Aorta (tissue), 5 donors: Measurements from ENCODE around the gene PHKA1. TPM values are rescaled to one million over a fixed set of nuclear protein-coding genes. Genes with fewer than 3 reads are reported as not detected.
"Not testable (repeated sequence)": the region's sequence is repeated elsewhere in the genome, so short reads cannot be mapped to it uniquely, and the experiment has no call there.

Experiments used
- ATAC-seq: fragments of 200-7000 bp; cut with Tn5 transposase; one replicate; pipeline ENCODE4 v1.9.1; 2022; ENCODE audit warnings: moderate library complexity; ENCODE audit not compliant: low FRiP score
- DNase-seq, 2 donors: peaks; one replicate each; pipeline ENCODE4 v3.0.0-alpha.2; 2020
- H3K27ac ChIP-seq, 2 donors: one replicate each; pipeline ENCODE4 v1.5.1; 2013; ENCODE audit warnings: low read length in 2 of 2, mild to moderate bottlenecking in 2 of 2, moderate library complexity in 2 of 2, control low read depth in 1 of 2, inconsistent platforms in 1 of 2, low read depth in 1 of 2
- H3K27me3 ChIP-seq, 2 donors: one replicate each; pipeline ENCODE4 v1.6.1; 2013; ENCODE audit warnings: control low read depth in 1 of 2, low read length in 1 of 2, mild to moderate bottlenecking in 1 of 2, moderate library complexity in 1 of 2; ENCODE audit not compliant: insufficient read depth in 2 of 2, control insufficient read depth in 1 of 2
- H3K36me3 ChIP-seq, 2 donors: one replicate each; pipeline ENCODE4 v1.6.1; 2013; ENCODE audit warnings: control low read depth in 1 of 2, low read length in 1 of 2, mild to moderate bottlenecking in 1 of 2; ENCODE audit not compliant: insufficient read depth in 2 of 2, control insufficient read depth in 1 of 2
- H3K4me1 ChIP-seq, 2 donors: one replicate each; pipeline ENCODE4 v1.6.1; 2013; ENCODE audit warnings: low read length in 2 of 2, control low read depth in 1 of 2, mild to moderate bottlenecking in 1 of 2, moderate library complexity in 1 of 2; ENCODE audit not compliant: insufficient read depth in 2 of 2, control insufficient read depth in 1 of 2
- H3K4me3 ChIP-seq, 2 donors: one replicate each; pipeline ENCODE4 v1.5.1; 2013; ENCODE audit warnings: low read length in 2 of 2, control low read depth in 1 of 2, mild to moderate bottlenecking in 1 of 2
- H3K9me3 ChIP-seq: one replicate; pipeline ENCODE4 v1.6.1; 2013; ENCODE audit warnings: mild to moderate bottlenecking, low read length; ENCODE audit not compliant: control insufficient read depth
- WGBS, 2 donors: extraction: QIAGEN DNeasy Blood & Tissue Kit; methylation state at CpG; one replicate each; pipeline ENCODE4 v1.1.7; 2013; 5-methylcytosine and 5-hydroxymethylcytosine counted together
- intact Hi-C, 2 donors: fragments of 100-400 bp; cut with DNase I; formaldehyde crosslinking; loops; one replicate each; pipeline versions ENCODE4 v1.14.2 to v1.15.0; 2022
- polyA plus RNA-seq, 2 donors: library from polyadenylated mRNA; stranded (reverse); fragments of 200-250 nt; gene quantifications; one replicate each; pipeline ENCODE4 v1.2.3, GENCODE V29; 2013
- total RNA-seq, 2 donors: library from RNA; stranded (reverse); fragmentation: NEBNext Ultra II Directional; extraction: Animal tissue kit (Norgen Biotek cat#: 25700); gene quantifications; one replicate each; pipeline ENCODE4 v1.2.1, GENCODE V29; 2021
- donor health status: healthy with polysubstance abuse.
- donor health status: Bipolar disorder and iron deficiency.
- donor health status: DM: no; HTN: no; CAD: no.
- donor health status: DM: no; HTN: no; CAD: no.
- donor health status: DM: yes; HTN: yes; CAD: no.

PHKA1 gene
- total and polyA plus RNA-seq, 4 donors = 3.0 to 10.6 (median 9.2) TPM

DNA sequence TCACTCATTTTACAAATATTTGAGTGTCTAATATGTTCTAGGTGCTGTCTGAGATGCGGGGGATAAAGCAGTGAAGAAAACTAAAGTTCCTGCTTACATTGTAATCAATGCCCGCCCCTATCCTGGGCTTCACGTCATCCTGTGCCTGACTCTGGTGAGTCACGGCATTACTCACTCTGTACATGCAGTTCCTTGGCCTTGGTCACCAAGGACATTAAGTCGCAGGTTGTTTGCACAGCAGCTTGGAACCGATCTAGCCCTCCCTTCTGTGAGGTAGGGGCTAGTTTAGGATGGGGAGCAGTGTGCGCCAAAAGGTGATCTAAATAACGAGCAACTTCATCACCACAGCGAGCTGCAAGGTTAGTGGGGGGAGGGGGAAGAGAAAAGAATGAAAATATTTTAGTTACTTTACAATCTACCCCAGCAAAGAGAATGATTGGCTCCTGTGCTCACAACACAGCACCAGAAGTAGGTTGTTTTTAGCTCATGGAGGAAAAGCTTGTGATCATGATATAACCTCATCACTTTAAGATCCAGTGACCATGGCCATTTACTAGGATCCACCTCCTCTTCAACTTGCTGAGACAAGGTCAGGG, 93.5 kb downstream of the PHKA1 start:
- Histone ChIP-seq H3K9me3 (no peaks in the 10 kb centered on the region), H3K36me3 (no peaks in the 10 kb centered on the region), H3K27ac (peak overlapping the region; percentile 16 to 92), H3K27me3 (no peaks in the 10 kb centered on the region), H3K4me3 (no peak overlapping the region), H3K4me1 (peaks cover 0 to 5% of the 10 kb centered on the region in 2 donors)
- peak; percentile 75 to 80 for DNase-seq
- WGBS, 2 donors = 4 to 25% methylated on average over 9 of the region's 9 CpGs
- intact Hi-C loops = no loop called here
- peak; percentile 90 for ATAC-seq

DNA sequence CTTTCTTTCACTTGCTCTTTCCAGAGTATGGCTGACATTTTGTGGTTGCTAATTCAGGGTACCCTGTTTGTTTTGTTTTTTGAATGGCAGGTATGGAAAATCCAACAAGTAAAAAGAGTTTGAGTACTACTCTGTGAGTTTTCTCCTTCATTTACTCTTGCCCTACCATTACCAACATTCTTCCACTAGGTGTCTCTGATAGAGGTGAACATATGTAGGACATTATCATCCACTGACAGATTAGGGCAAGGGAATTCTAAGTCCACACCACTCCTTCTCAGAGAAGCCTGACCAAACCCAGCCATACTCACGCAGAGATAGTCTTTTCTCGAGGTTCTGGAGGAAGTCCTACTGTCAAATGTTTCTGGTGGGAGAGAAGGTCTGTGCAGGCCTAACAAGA, 104.8 kb downstream of the PHKA1 start:
- H3K4me3 ChIP-seq = no peak overlapping the region
- intact Hi-C loops = no loop called here
- ATAC-seq (no peak), DNase-seq (no peak)
- H3K9me3 ChIP-seq = no peaks in the 10 kb centered on the region
- H3K27me3 ChIP-seq = no peaks in the 10 kb centered on the region
- peaks cover 0 to 2% of the 10 kb centered on the region in 2 donors for H3K36me3 ChIP-seq
- H3K27ac ChIP-seq = no peak overlapping the region
- H3K4me1 ChIP-seq = no peaks in the 10 kb centered on the region
- WGBS, 2 donors = 56 to 70% methylated on average over 2 of the region's 2 CpGs

DNA sequence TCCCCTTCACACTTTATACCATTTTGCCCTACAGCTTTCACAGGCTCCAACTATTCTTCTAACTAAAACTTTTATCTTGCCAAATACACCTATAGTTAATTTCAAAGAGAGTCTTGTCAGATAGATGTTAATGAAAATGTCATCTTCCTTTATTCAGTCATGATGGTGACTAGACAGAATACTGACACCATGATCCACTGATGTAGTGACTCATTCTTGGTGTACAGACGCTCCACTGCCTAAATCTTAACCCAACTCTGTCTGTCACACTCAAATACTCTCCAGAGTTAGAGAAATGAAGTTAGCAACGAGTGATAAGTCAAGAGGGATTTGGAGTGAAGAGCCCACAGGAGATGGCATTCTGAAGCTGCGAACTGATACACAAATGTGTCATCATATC, 109.4 kb downstream of the PHKA1 start:
- Histone ChIP-seq H3K4me3 (no peak overlapping the region), H3K9me3 (no peaks in the 10 kb centered on the region), H3K27ac (no peak overlapping the region), H3K27me3 (no peaks in the 10 kb centered on the region), H3K36me3 (peaks cover 0 to 2% of the 10 kb centered on the region in 2 donors), H3K4me1 (no peaks in the 10 kb centered on the region)
- DNase-seq (no peak), ATAC-seq (no peak)
- WGBS, 2 donors = 60 to 79% methylated on average over 3 of the region's 3 CpGs
- intact Hi-C loops = no loop called here

DNA sequence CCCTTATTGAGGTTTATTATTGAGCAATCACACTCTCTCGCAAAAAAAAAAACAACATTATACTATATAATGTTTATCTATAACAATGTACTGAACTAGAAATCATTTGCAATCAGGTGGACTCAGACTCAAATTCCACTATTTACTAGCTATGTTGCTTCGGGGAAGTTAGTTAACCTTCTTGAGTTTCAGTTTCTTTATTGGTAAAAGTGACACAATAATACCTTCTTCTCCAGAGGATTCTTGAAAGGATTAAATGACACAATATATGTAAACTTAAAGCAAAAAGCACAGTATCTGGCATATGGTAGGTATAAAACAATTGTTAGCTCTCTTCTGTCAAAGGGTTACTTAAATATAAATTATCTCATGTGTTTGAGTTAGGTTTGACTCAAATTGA, 110.0 kb downstream of the PHKA1 start:
- WGBS, 2 donors = 84 to 93% methylated on average over 2 of the region's 2 CpGs
- intact Hi-C loops = no loop called here
- Histone ChIP-seq H3K9me3 (no peaks in the 10 kb centered on the region), H3K27ac (no peak overlapping the region), H3K4me3 (no peak overlapping the region), H3K4me1 (no peaks in the 10 kb centered on the region), H3K36me3 (peaks cover 0 to 2% of the 10 kb centered on the region in 2 donors), H3K27me3 (no peaks in the 10 kb centered on the region)
- DNase-seq (no peak), ATAC-seq (no peak)

DNA sequence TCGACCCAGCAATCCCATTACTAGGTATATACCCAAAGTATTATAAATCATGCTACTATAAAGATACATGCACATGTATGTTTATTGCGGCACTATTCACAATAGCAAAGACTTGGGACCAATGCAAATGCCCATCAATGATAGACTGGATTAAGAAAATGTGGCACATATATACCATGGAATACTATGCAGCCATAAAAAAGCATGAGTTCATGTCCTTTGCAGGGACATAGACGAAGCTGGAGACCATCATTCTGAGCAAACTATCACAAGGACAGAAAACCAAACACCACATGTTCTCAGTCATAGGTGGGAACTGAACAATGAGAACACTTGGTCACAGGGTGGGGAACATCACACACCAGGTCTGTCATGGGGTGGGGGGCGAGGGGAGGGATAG, 123.1 kb downstream of the PHKA1 start:
- H3K27me3 ChIP-seq, ATAC-seq, H3K27ac ChIP-seq, intact Hi-C loops, H3K4me3 ChIP-seq, H3K4me1 ChIP-seq, H3K36me3 ChIP-seq, H3K9me3 ChIP-seq, DNase-seq: not testable (repeated sequence)
- WGBS, 2 donors = 74 to 92% methylated on average over 4 of the region's 4 CpGs

DNA sequence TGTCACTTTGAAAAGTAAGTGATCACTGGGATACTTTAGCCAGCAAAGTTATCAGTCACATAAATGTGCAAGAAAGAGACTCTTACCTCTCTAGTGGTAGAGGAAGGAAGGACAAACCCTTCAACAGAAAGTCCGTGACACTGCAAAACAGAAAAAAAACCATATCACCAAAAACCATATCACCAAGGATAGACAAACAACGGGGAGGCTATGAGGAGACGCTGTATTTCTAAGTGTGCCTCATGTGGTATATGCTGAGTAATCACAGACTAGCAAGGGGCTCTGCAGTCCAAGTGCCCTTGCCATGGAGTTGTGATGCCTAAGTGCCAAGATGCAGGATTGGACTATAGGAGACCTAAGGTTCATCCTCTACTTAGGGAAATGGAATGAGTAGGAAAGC, 129.9 kb downstream of the PHKA1 start:
- intact Hi-C loops = no loop called here
- 86 to 95% methylated on average over 3 of the region's 3 CpGs for WGBS, 2 donors
- Histone ChIP-seq H3K4me1 (no peaks in the 10 kb centered on the region), H3K4me3 (no peak overlapping the region), H3K27me3 (no peaks in the 10 kb centered on the region), H3K9me3 (no peaks in the 10 kb centered on the region), H3K36me3 (no peaks in the 10 kb centered on the region), H3K27ac (no peak overlapping the region)
- no peak for ATAC-seq
- DNase-seq = no peak

DNA sequence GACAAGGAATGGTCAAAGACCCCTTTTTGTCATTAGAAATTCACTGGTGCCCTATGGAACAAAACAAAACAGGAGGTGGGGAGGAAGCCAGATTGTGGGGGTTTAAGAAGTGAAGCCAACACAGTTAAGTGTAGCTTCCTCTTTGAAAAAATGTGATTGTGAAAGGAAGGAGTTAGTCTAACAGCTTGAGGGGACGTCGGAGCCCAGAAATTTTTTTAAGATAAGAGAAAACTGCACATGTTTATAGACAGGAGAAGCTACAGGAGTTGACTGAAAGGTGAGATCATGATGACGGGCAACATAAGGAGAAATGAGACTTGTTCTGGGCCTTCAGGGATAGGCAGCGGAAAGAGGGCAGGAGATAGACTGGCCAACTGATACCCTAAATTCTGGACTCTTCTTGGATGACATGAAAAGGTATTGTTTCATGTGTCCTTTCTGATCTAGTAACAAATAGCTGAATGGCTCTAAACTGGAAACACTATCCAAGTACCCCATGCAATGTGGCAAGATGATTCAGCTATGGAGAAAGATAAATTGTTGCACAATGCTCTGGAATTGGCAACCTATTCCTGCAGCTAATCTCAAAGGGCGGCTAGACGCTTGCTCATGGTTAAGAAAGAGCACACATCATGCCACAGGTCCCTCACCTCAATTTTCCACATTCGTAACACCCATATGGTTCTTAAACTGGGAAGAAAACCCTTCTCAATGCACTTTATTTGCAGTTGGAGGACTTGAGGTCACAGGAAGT, 137.8 kb downstream of the PHKA1 start:
- Histone ChIP-seq H3K4me3 (no peak overlapping the region), H3K27ac (no peak overlapping the region), H3K27me3 (no peaks in the 10 kb centered on the region), H3K9me3 (no peaks in the 10 kb centered on the region), H3K36me3 (no peaks in the 10 kb centered on the region), H3K4me1 (peaks cover 0 to 2% of the 10 kb centered on the region in 2 donors)
- 70 to 82% methylated on average over 7 of the region's 7 CpGs for WGBS, 2 donors
- intact Hi-C loops = no loop called here
- ATAC-seq (no peak), DNase-seq (no peak)

DNA sequence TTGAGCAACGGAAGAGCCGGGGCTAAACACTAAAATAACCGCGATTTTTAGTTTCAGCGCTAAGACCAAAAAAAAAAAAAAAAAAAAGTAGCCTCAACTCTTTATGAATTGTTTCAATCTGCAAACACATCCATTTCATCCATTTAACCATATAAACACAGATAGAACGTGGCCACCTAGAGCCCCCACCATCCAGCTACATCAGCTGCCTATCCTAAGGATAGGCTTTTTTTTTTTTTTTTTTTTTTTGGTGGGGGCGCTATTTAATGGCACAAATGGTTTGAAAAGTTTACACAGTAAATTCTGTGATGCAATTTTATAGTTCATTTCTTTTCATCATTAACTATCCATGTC, 141.0 kb downstream of the PHKA1 start:
- H3K9me3 ChIP-seq = no peaks in the 10 kb centered on the region
- no peaks in the 10 kb centered on the region for H3K27me3 ChIP-seq
- intact Hi-C loops = no loop called here
- 0 to 14% methylated on average over 7 of the region's 7 CpGs for WGBS, 2 donors
- DNase-seq = no peak
- no peaks in the 10 kb centered on the region for H3K36me3 ChIP-seq
- no peak for ATAC-seq
- peaks cover 0 to 2% of the 10 kb centered on the region in 2 donors for H3K4me1 ChIP-seq
- H3K27ac ChIP-seq = no peak overlapping the region
- H3K4me3 ChIP-seq = peak overlapping the region in 1 of 2 donors; percentile 64
